NCI-H524 (cell line): ENCODE data around the gene SLC16A11.
"Not testable (repeated sequence)": the region's sequence is repeated elsewhere in the genome, so short reads cannot be mapped to it uniquely, and the experiment has no call there.

ENCODE experiments used
- DNase-seq, 2 experiments: peaks; one replicate each; lab custom pipeline; 2025; lab: John Stamatoyannopoulos, UW

The SLC16A11 gene

GRCh38 chr17:7058831-7059447, 15.0 kb upstream of the SLC16A11 start:
- no peak for DNase-seq

- DNase-seq, result no peak
Observed at GRCh38 chr17:7056386-7056785, 12.5 kb upstream of the SLC16A11 start.

GRCh38 chr17:7050583-7050982, 6.7 kb upstream of the SLC16A11 start:
- not testable (repeated sequence) for DNase-seq

GRCh38 chr17:7048968-7049367, 5.1 kb upstream of the SLC16A11 start:
- no peak for DNase-seq

- no peak for DNase-seq
Observed at GRCh38 chr17:7047566-7047965, 3.7 kb upstream of the SLC16A11 start.

GRCh38 chr17:7046725-7047397, 3.0 kb upstream of the SLC16A11 start:
- peak in 1 of 2 experiments; percentile 33 for DNase-seq

GRCh38 chr17:7046127-7046724, 2.3 kb upstream of the SLC16A11 start:
- DNase-seq, result peak in 1 of 2 experiments; percentile 13

GRCh38 chr17:7045492-7046126, 1.7 kb upstream of the SLC16A11 start:
- DNase-seq, result peak; percentile 12 to 36

GRCh38 chr17:7043182-7043496, 753 bp downstream of the SLC16A11 start:
- no peak for DNase-seq

- DNase-seq, result no peak
Observed at GRCh38 chr17:7042501-7043181, 1.3 kb downstream of the SLC16A11 start.

GRCh38 chr17:7041607-7042500, 2.0 kb downstream of the SLC16A11 start:
- no peak for DNase-seq

- no peak for DNase-seq
Observed at GRCh38 chr17:7039832-7040231, 4.1 kb downstream of the SLC16A11 start.

GRCh38 chr17:7038025-7038862, 5.6 kb downstream of the SLC16A11 start:
- no peak for DNase-seq

- peak; percentile 79 to 81 for DNase-seq
Observed at GRCh38 chr17:7035591-7036368, 8.1 kb downstream of the SLC16A11 start, which contains the start of gene SLC16A13. SLC16A13 (plus strand) TSS chr17:7036015; CDS start chr17:7036383, 368 bp downstream.

GRCh38 chr17:7034955-7035590, 8.8 kb downstream of the SLC16A11 start:
- DNase-seq, result no peak

GRCh38 chr17:7029659-7030058, 14.2 kb downstream of the SLC16A11 start:
- no peak for DNase-seq

GRCh38 chr17:7029096-7029495, 14.8 kb downstream of the SLC16A11 start:
- no peak for DNase-seq

- no peak for DNase-seq
Observed at GRCh38 chr17:7027335-7027734, 16.6 kb downstream of the SLC16A11 start.

- DNase-seq, result no peak
Observed at GRCh38 chr17:7026471-7027115, 17.3 kb downstream of the SLC16A11 start.
